A673 (cell line): Measurements from ENCODE around the gene USP2. TPM values are rescaled to one million over a fixed set of nuclear protein-coding genes. Genes with fewer than 3 reads are reported as not detected.

ENCODE experiments used
- BruUV-seq: library from RNA; stranded (reverse); fragments of 400-500 nt; replicated peaks from 2 replicates; lab custom pipeline; 2021; lab: Mats Ljungman, UMichigan
- CTCF ChIA-PET: fragments of 300-600 bp; sonication (Branson Sonifier 250); formaldehyde crosslinking; loops from one replicate; lab custom pipeline; 2022; ENCODE audit warnings: antibody characterized with exemption; lab: Charles Lee
- POLR2A ChIA-PET: fragments of 300-600 bp; sonication (Branson Sonifier 250); formaldehyde crosslinking; loops from one replicate; lab custom pipeline; 2022; ENCODE audit warnings: antibody characterized with exemption; ENCODE audit not compliant: low non-redundant PET; lab: Charles Lee
- DNase-seq: peaks from one replicate; pipeline ENCODE4 v3.0.0-alpha.2; 2015; ENCODE audit warnings: low spot score
- H3K27ac ChIP-seq: fragments of 200-600 bp; sonication (generic); 2 replicates; pipeline ENCODE4 v1.5.1; 2016; ENCODE audit warnings: mixed run types, low read depth, mild to moderate bottlenecking, mixed read lengths, antibody characterized with exemption, low read length; ENCODE audit not compliant: poor library complexity, severe bottlenecking
- H3K27me3 ChIP-seq: fragments of 200-600 bp; sonication (generic); replicated peaks from 2 replicates; pipeline ENCODE4 v1.6.1; 2017; ENCODE audit warnings: mixed run types, low read depth, mild to moderate bottlenecking, mixed read lengths, antibody characterized with exemption, low read length; ENCODE audit not compliant: insufficient read depth, poor library complexity
- H3K36me3 ChIP-seq: fragments of 200-600 bp; sonication (generic); 2 replicates; pipeline ENCODE4 v1.6.1; 2016; ENCODE audit warnings: mixed run types, mild to moderate bottlenecking, mixed read lengths, antibody characterized with exemption, low read length; ENCODE audit not compliant: insufficient read depth, poor library complexity, severe bottlenecking
- H3K4me1 ChIP-seq: fragments of 200-600 bp; sonication (generic); 2 replicates; pipeline ENCODE4 v1.6.1; 2017; ENCODE audit warnings: mixed run types, mild to moderate bottlenecking, mixed read lengths, antibody characterized with exemption, low read length; ENCODE audit not compliant: insufficient read depth, poor library complexity, severe bottlenecking
- H3K4me3 ChIP-seq: fragments of 200-600 bp; sonication (generic); 2 replicates; pipeline ENCODE4 v1.5.1; 2016; ENCODE audit warnings: low read depth, mixed run types, mild to moderate bottlenecking, mixed read lengths, low read length; ENCODE audit not compliant: poor library complexity, severe bottlenecking
- H3K9me3 ChIP-seq: fragments of 200-600 bp; sonication (generic); 2 replicates; pipeline ENCODE4 v1.6.1; 2016; ENCODE audit warnings: mixed run types, low read depth, mild to moderate bottlenecking, mixed read lengths, antibody characterized with exemption, low read length; ENCODE audit not compliant: poor library complexity, severe bottlenecking
- EZH2 ChIP-seq: fragments of 200-600 bp; sonication (generic); IDR thresholded peaks from 2 replicates; pipeline ENCODE4 v1.6.1; 2017; ENCODE audit warnings: borderline replicate concordance, low read depth, mild to moderate bottlenecking, mixed read lengths, antibody characterized with exemption, low read length; ENCODE audit not compliant: poor library complexity, severe bottlenecking
- intact Hi-C: fragments of 100-400 bp; cut with micrococcal nuclease; formaldehyde crosslinking; loops from one replicate; pipeline ENCODE4 v1.10.0; 2022; ENCODE audit not compliant: unreplicated experiment
- total RNA-seq: library from RNA; stranded (reverse); gene quantifications from 2 replicates; pipeline ENCODE4 v1.2.3, GENCODE V29; 2021
- TF ChIP-seq, protein P1 (sequence below): fragments of 300-800, 200-600 bp; sonication (generic); conservative IDR thresholded peaks from 2 replicates; pipeline ENCODE4 v1.5.1; 2017; ENCODE audit warnings: low read depth, mild to moderate bottlenecking, antibody characterized with exemption, low read length, moderate library complexity, mixed read lengths

Gene USP2
- total RNA-seq, 1 experiment from 2014 or later, result 4.8 TPM

GRCh38 chr11:119338318-119338890 is 43.1 kb downstream of the USP2 start:
- peak; percentile 91 for DNase-seq
- TF ChIP-seq, protein P1, sequence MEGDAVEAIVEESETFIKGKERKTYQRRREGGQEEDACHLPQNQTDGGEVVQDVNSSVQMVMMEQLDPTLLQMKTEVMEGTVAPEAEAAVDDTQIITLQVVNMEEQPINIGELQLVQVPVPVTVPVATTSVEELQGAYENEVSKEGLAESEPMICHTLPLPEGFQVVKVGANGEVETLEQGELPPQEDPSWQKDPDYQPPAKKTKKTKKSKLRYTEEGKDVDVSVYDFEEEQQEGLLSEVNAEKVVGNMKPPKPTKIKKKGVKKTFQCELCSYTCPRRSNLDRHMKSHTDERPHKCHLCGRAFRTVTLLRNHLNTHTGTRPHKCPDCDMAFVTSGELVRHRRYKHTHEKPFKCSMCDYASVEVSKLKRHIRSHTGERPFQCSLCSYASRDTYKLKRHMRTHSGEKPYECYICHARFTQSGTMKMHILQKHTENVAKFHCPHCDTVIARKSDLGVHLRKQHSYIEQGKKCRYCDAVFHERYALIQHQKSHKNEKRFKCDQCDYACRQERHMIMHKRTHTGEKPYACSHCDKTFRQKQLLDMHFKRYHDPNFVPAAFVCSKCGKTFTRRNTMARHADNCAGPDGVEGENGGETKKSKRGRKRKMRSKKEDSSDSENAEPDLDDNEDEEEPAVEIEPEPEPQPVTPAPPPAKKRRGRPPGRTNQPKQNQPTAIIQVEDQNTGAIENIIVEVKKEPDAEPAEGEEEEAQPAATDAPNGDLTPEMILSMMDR, result peak; percentile 98
- no peak for TF ChIP-seq EZH2
- intact Hi-C loops, result loop anchor here (5.0 to 10.0 kb wide), 2 partner anchors 44 to 434 kb away; partner anchors contain the start of gene USP2
- ChIA-PET CTCF (interaction anchor here (0.5 to 4.2 kb wide), 31 partner anchors 9 to 1659 kb away, joined by 3 to 40 read pairs (median 7); partner anchors contain the start of genes CBL, DPAGT1, MCAM and USP2), POLR2A (interaction anchor here (0.7 kb wide), 1 partner anchor 16 kb away, joined by 24 read pairs; no protein-coding TSS in a partner anchor)
- peaks cover 16% of the 10 kb centered on the region for H3K27me3 ChIP-seq
- BruUV-seq, result no TSS peak
- H3K9me3 ChIP-seq, result no peaks in the 10 kb centered on the region
- peaks cover 12% of the 10 kb centered on the region for H3K36me3 ChIP-seq
- H3K4me3 ChIP-seq, result peak overlapping the region; percentile 31
- H3K4me1 ChIP-seq, result peaks cover 49% of the 10 kb centered on the region
- peak overlapping the region; percentile 58 for H3K27ac ChIP-seq

DNA sequence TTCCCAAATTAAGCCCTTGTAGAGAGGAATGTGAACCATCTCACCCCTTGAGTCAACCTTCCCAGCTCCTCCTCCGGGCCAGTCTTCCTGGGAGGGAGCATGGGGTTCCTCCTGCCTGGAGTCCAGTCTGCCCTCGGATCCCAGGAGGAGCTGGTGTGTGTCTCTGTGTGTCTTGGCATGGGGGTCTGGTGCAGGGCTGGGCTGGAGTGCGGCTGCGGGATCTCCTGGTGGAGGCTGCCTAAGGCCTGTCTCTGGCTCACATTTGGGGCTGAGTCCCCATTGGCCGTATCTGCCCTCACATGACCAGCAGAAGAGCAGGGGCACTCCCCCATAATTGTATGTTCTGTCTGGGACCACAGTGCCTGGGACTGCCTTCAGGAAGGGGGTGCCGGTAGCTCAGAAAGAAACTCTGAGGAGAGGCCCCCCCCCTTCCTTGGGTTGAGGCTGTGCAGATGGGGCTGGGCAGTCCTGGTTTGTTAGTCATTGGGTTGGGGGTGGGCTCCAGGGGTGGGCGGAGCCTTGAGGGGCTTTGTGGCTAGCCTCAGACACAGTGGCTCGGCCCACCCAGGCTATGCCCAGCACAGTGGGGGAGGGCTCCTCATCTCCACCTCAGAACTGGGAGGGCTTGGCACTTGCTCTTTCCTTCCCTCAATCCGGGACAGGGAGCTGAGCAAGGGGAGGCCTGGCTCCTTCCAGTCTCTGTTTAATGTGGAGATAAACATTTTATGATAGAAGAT is 43.7 kb downstream of the USP2 start:
- H3K36me3 ChIP-seq, result peaks cover 12% of the 10 kb centered on the region
- peaks cover 49% of the 10 kb centered on the region for H3K4me1 ChIP-seq
- peak; percentile 67 for DNase-seq
- H3K9me3 ChIP-seq, result no peaks in the 10 kb centered on the region
- POLR2A ChIA-PET, result interaction anchor here (0.5 to 0.7 kb wide), 2 partner anchors 17 to 18 kb away, joined by 7 to 24 read pairs; no protein-coding TSS in a partner anchor
- intact Hi-C loops, result loop anchor here (5.0 to 10.0 kb wide), 2 partner anchors 45 to 433 kb away; partner anchors contain the start of gene USP2
- peak overlapping the region; percentile 31 for H3K4me3 ChIP-seq
- peaks cover 16% of the 10 kb centered on the region for H3K27me3 ChIP-seq
- CTCF ChIA-PET, result interaction anchor here (0.5 to 4.2 kb wide), 27 partner anchors 8 to 1659 kb away, joined by 3 to 40 read pairs (median 7); partner anchors contain the start of genes CBL, DPAGT1, MCAM and USP2
- TF ChIP-seq, protein P1, result no peak
- no peak for TF ChIP-seq EZH2
- peak overlapping the region; percentile 58 for H3K27ac ChIP-seq
- no TSS peak for BruUV-seq

GRCh38 chr11:119336744-119337469 is 44.6 kb downstream of the USP2 start:
- peak overlapping the region; percentile 58 for H3K27ac ChIP-seq
- TF ChIP-seq, protein P1, result no peak
- no peak for TF ChIP-seq EZH2
- H3K4me1 ChIP-seq, result peaks cover 49% of the 10 kb centered on the region
- H3K9me3 ChIP-seq, result no peaks in the 10 kb centered on the region
- peaks cover 16% of the 10 kb centered on the region for H3K27me3 ChIP-seq
- H3K4me3 ChIP-seq, result peak overlapping the region; percentile 16
- CTCF ChIA-PET, result interaction anchor here (1.1 to 4.2 kb wide), 4 partner anchors 15 to 271 kb away, joined by 7 to 40 read pairs (median 28); no protein-coding TSS in a partner anchor
- DNase-seq, result no peak
- intact Hi-C loops, result loop anchor here (5.0 to 10.0 kb wide), 2 partner anchors 45 to 432 kb away; partner anchors contain the start of gene USP2
- BruUV-seq, result no TSS peak
- POLR2A ChIA-PET, result no interaction called here
- H3K36me3 ChIP-seq, result peaks cover 12% of the 10 kb centered on the region
